DND-41 (cell line): ENCODE measurements around the gene UACA.

Experiments
- ATAC-seq: fragments of 200-7000 bp; cut with Tn5 transposase; 3 replicates; pipeline ENCODE4 v1.9.1; 2021; ENCODE audit warnings: low read depth; ENCODE audit not compliant: insufficient read depth
- DNase-seq: peaks from one replicate; pipeline ENCODE4 v3.0.0-alpha.2; 2020
- H2AFZ ChIP-seq: 2 replicates; pipeline ENCODE4 v1.6.0; 2012; ENCODE audit warnings: low read depth, low read length
- H3K27ac ChIP-seq: 2 replicates; pipeline ENCODE4 v1.5.1; 2012; ENCODE audit warnings: low read length, inconsistent platforms
- H3K27me3 ChIP-seq: fragments of 200-600 bp; sonication (generic); 2 replicates; pipeline ENCODE4 v1.6.0; 2012; ENCODE audit warnings: low read length, mild to moderate bottlenecking, inconsistent platforms; ENCODE audit not compliant: insufficient read depth, poor library complexity
- H3K36me3 ChIP-seq: 2 replicates; pipeline ENCODE4 v1.5.1; 2012; ENCODE audit warnings: low read length, inconsistent platforms; ENCODE audit not compliant: insufficient read depth
- H3K4me1 ChIP-seq: 2 replicates; pipeline ENCODE4 v1.5.1; 2012; ENCODE audit warnings: mild to moderate bottlenecking, low read length; ENCODE audit not compliant: insufficient read depth
- H3K4me2 ChIP-seq: 2 replicates; pipeline ENCODE4 v1.6.0; 2012; ENCODE audit warnings: mild to moderate bottlenecking, moderate library complexity, low read length, inconsistent platforms; ENCODE audit not compliant: insufficient read depth
- H3K4me3 ChIP-seq, 2 experiments: fragments of 200-600 bp in 1 of 2; shearing (Covaris generic) in 1 of 2; 2 replicates each; pipeline ENCODE4 v1.5.1; 2012 to 2016; ENCODE audit warnings: inconsistent platforms in 2 of 2, low read length in 2 of 2, mild to moderate bottlenecking in 2 of 2, low read depth in 1 of 2, moderate library complexity in 1 of 2
- H3K79me2 ChIP-seq: 2 replicates; pipeline ENCODE4 v1.6.0; 2012; ENCODE audit warnings: low read length, inconsistent platforms; ENCODE audit not compliant: insufficient read depth
- H3K9ac ChIP-seq: 2 replicates; pipeline ENCODE4 v1.6.0; 2012; ENCODE audit warnings: low read depth, mild to moderate bottlenecking, inconsistent platforms, low read length, moderate library complexity
- H3K9me3 ChIP-seq: 2 replicates; pipeline ENCODE4 v1.5.1; 2012; ENCODE audit warnings: low read length, moderate library complexity, mild to moderate bottlenecking, inconsistent platforms; ENCODE audit not compliant: insufficient read depth, severe bottlenecking
- H4K20me1 ChIP-seq: 2 replicates; pipeline ENCODE4 v1.6.0; 2012; ENCODE audit warnings: low read length; ENCODE audit not compliant: insufficient read depth
- CTCF ChIP-seq: IDR thresholded peaks from 2 replicates; pipeline ENCODE4 v1.5.1; 2012; ENCODE audit warnings: borderline replicate concordance, low read length, moderate library complexity, mild to moderate bottlenecking; ENCODE audit not compliant: poor library complexity, severe bottlenecking; ENCODE audit errors: extremely low read depth
- EZH2 ChIP-seq: IDR thresholded peaks from 3 replicates; pipeline ENCODE4 v1.6.1; 2012; ENCODE audit warnings: borderline replicate concordance, low read depth, mild to moderate bottlenecking, moderate library complexity, low read length, inconsistent platforms; ENCODE audit not compliant: severe bottlenecking

UACA gene

GRCh38 chr15:70754862-70755261 lies 8.5 kb downstream of the UACA start:
- Histone ChIP-seq H3K27ac (no peak overlapping the region), H3K9me3 (no peaks in the 10 kb centered on the region), H3K9ac (no peak overlapping the region), H3K79me2 (no peaks in the 10 kb centered on the region), H3K4me2 (no peak overlapping the region), H3K27me3 (peaks cover 5% of the 10 kb centered on the region), H4K20me1 (no peaks in the 10 kb centered on the region), H3K4me3 (no peak overlapping the region), H2AFZ (no peak overlapping the region), H3K36me3 (no peaks in the 10 kb centered on the region), H3K4me1 (no peaks in the 10 kb centered on the region)
- ATAC-seq (no peak), DNase-seq (no peak)
- TF ChIP-seq CTCF (no peak), EZH2 (no peak)

- no peaks in the 10 kb centered on the region for H3K79me2 ChIP-seq
- no peaks in the 10 kb centered on the region for H3K27me3 ChIP-seq
- DNase-seq = no peak
- H4K20me1 ChIP-seq = no peaks in the 10 kb centered on the region
- H2AFZ ChIP-seq = no peak overlapping the region
- no peak overlapping the region for H3K27ac ChIP-seq
- TF ChIP-seq CTCF (no peak), EZH2 (no peak)
- H3K4me1 ChIP-seq = no peaks in the 10 kb centered on the region
- H3K4me2 ChIP-seq = no peak overlapping the region
- H3K9me3 ChIP-seq = no peaks in the 10 kb centered on the region
- no peaks in the 10 kb centered on the region for H3K36me3 ChIP-seq
- H3K9ac ChIP-seq = no peak overlapping the region
- ATAC-seq = no peak
- no peak overlapping the region for H3K4me3 ChIP-seq
These were observed 10.1 kb downstream of the UACA start for GRCh38 chr15:70753101-70753829.

GRCh38 chr15:70752193-70752635 lies 11.1 kb downstream of the UACA start:
- no peaks in the 10 kb centered on the region for H3K9me3 ChIP-seq
- H3K4me2 ChIP-seq = no peak overlapping the region
- H3K27ac ChIP-seq = no peak overlapping the region
- no peak for TF ChIP-seq CTCF
- no peak for TF ChIP-seq EZH2
- H3K4me1 ChIP-seq = no peaks in the 10 kb centered on the region
- H3K27me3 ChIP-seq = no peaks in the 10 kb centered on the region
- H3K79me2 ChIP-seq = no peaks in the 10 kb centered on the region
- ATAC-seq (peak; percentile 62; the same call in 1 of the 3 replicates), DNase-seq (peak; percentile 26)
- H3K9ac ChIP-seq = no peak overlapping the region
- no peak overlapping the region for H2AFZ ChIP-seq
- H3K36me3 ChIP-seq = no peaks in the 10 kb centered on the region
- H3K4me3 ChIP-seq = no peak overlapping the region
- no peaks in the 10 kb centered on the region for H4K20me1 ChIP-seq
